ENCODE data around the gene GSTCD.

GSTCD gene

GRCh38 chr4:105753361-105753760 is 44.8 kb downstream of the GSTCD start:
- TF ChIP-seq EZH2 (IDR thresholded peaks at IDR 0.05; ENCODE audit: borderline replicate concordance, low read depth, low read length, severe bottlenecking) = no peak
- TF ChIP-seq, protein P1, sequence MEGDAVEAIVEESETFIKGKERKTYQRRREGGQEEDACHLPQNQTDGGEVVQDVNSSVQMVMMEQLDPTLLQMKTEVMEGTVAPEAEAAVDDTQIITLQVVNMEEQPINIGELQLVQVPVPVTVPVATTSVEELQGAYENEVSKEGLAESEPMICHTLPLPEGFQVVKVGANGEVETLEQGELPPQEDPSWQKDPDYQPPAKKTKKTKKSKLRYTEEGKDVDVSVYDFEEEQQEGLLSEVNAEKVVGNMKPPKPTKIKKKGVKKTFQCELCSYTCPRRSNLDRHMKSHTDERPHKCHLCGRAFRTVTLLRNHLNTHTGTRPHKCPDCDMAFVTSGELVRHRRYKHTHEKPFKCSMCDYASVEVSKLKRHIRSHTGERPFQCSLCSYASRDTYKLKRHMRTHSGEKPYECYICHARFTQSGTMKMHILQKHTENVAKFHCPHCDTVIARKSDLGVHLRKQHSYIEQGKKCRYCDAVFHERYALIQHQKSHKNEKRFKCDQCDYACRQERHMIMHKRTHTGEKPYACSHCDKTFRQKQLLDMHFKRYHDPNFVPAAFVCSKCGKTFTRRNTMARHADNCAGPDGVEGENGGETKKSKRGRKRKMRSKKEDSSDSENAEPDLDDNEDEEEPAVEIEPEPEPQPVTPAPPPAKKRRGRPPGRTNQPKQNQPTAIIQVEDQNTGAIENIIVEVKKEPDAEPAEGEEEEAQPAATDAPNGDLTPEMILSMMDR (IDR thresholded peaks at IDR 0.05; ENCODE audit: borderline replicate concordance, extremely low read depth, low read length, poor library complexity, severe bottlenecking) = no peak
- Histone ChIP-seq H3K27ac (ENCODE audit: low read length) (no peak overlapping the region), H3K36me3 (ENCODE audit: insufficient read depth, low read length) (no peaks in the 10 kb centered on the region)

DNA sequence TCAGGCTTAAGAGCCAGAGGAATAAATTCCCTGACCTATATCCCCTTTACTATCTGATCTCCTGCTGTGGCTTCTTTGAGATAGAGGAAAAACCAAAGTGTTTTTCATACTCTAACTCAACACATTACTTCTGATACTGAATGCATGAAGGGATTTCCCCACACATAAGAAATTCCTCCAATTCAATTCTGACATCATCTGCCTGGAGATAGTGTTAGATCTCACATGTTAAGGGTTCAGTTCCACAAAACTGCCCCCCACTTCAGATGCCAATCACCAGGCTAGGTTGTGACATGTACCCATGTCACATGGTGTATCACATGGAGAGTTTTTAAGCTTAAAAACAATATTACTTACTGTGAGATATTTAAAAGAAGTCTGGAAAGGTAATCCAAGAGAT is 46.8 kb downstream of the GSTCD start:
- no peaks in the 10 kb centered on the region for H4K20me1 ChIP-seq (ENCODE audit: insufficient read depth, low read length)
- H3K4me2 ChIP-seq (ENCODE audit: insufficient read depth, low read length) = no peak overlapping the region
- TF ChIP-seq, protein P1 (IDR thresholded peaks at IDR 0.05; ENCODE audit: borderline replicate concordance, extremely low read depth, low read length, poor library complexity, severe bottlenecking) = no peak
- TF ChIP-seq EZH2 (IDR thresholded peaks at IDR 0.05; ENCODE audit: borderline replicate concordance, low read depth, low read length, severe bottlenecking) = no peak
- H3K4me3 ChIP-seq (ENCODE audit: low read depth in 1 of 2, low read length in 2 of 2) = no peak overlapping the region
- DNase-seq (no peak), ATAC-seq (ENCODE audit: insufficient read depth, low read depth) (no peak)
- no peaks in the 10 kb centered on the region for H3K36me3 ChIP-seq (ENCODE audit: insufficient read depth, low read length)
- no peak overlapping the region for H3K27ac ChIP-seq (ENCODE audit: low read length)
- no peaks in the 10 kb centered on the region for H3K9me3 ChIP-seq (ENCODE audit: insufficient read depth, low read length, severe bottlenecking)
- H3K4me1 ChIP-seq (ENCODE audit: insufficient read depth, low read length) = no peaks in the 10 kb centered on the region
- no peaks in the 10 kb centered on the region for H3K27me3 ChIP-seq (ENCODE audit: insufficient read depth, low read length, poor library complexity)
- H2AFZ ChIP-seq (ENCODE audit: low read depth, low read length) = no peak overlapping the region
- H3K79me2 ChIP-seq (ENCODE audit: insufficient read depth, low read length) = no peaks in the 10 kb centered on the region
- no peak overlapping the region for H3K9ac ChIP-seq (ENCODE audit: low read depth, low read length)

More at GRCh38 chr4:105753361-105753760, 44.8 kb downstream of the GSTCD start:
- Histone ChIP-seq H3K4me2 (ENCODE audit: insufficient read depth, low read length) (no peak overlapping the region), H3K79me2 (ENCODE audit: insufficient read depth, low read length) (no peaks in the 10 kb centered on the region), H3K9ac (ENCODE audit: low read depth, low read length) (no peak overlapping the region), H3K4me1 (ENCODE audit: insufficient read depth, low read length) (no peaks in the 10 kb centered on the region), H2AFZ (ENCODE audit: low read depth, low read length) (no peak overlapping the region), H3K27me3 (ENCODE audit: insufficient read depth, low read length, poor library complexity) (no peaks in the 10 kb centered on the region), H3K4me3 (ENCODE audit: low read depth in 1 of 2, low read length in 2 of 2) (no peak overlapping the region), H4K20me1 (ENCODE audit: insufficient read depth, low read length) (no peaks in the 10 kb centered on the region), H3K9me3 (ENCODE audit: insufficient read depth, low read length, severe bottlenecking) (no peaks in the 10 kb centered on the region)
- DNase-seq (no peak), ATAC-seq (ENCODE audit: insufficient read depth, low read depth) (no peak)

GRCh38 chr4:105758958-105759357 is 50.4 kb downstream of the GSTCD start:
- Histone ChIP-seq H3K4me1 (ENCODE audit: insufficient read depth, low read length) (no peaks in the 10 kb centered on the region), H3K9me3 (ENCODE audit: insufficient read depth, low read length, severe bottlenecking) (no peaks in the 10 kb centered on the region), H3K79me2 (ENCODE audit: insufficient read depth, low read length) (no peaks in the 10 kb centered on the region), H3K27ac (ENCODE audit: low read length) (no peak overlapping the region), H2AFZ (ENCODE audit: low read depth, low read length) (no peak overlapping the region), H3K4me2 (ENCODE audit: insufficient read depth, low read length) (no peak overlapping the region), H3K36me3 (ENCODE audit: insufficient read depth, low read length) (no peaks in the 10 kb centered on the region), H3K4me3 (ENCODE audit: low read depth in 1 of 2, low read length in 2 of 2) (no peak overlapping the region), H3K27me3 (ENCODE audit: insufficient read depth, low read length, poor library complexity) (no peaks in the 10 kb centered on the region), H4K20me1 (ENCODE audit: insufficient read depth, low read length) (no peaks in the 10 kb centered on the region), H3K9ac (ENCODE audit: low read depth, low read length) (no peak overlapping the region)
- no peak for DNase-seq
- ATAC-seq (ENCODE audit: insufficient read depth, low read depth) = no peak
- no peak for TF ChIP-seq EZH2 (IDR thresholded peaks at IDR 0.05; ENCODE audit: borderline replicate concordance, low read depth, low read length, severe bottlenecking)
- TF ChIP-seq, protein P1 (IDR thresholded peaks at IDR 0.05; ENCODE audit: borderline replicate concordance, extremely low read depth, low read length, poor library complexity, severe bottlenecking) = no peak
